Hepatocyte (in vitro differentiated cells): ENCODE results near the gene TAF1D. TPM values are rescaled to one million over a fixed set of nuclear protein-coding genes. Genes with fewer than 3 reads are reported as not detected.

Experiments used
- DNase-seq: peaks from one replicate; pipeline ENCODE4 v3.0.0-alpha.2; 2016; ENCODE audit warnings: low spot score
- H2AFZ ChIP-seq: fragments of 200-600 bp; sonication (generic); 2 replicates; pipeline ENCODE4 v1.6.0; 2016; ENCODE audit warnings: antibody characterized with exemption, mild to moderate bottlenecking
- H3K27ac ChIP-seq: fragments of 200-600 bp; sonication (generic); 2 replicates; pipeline ENCODE4 v1.5.1; 2016; ENCODE audit warnings: mild to moderate bottlenecking
- H3K27me3 ChIP-seq: fragments of 200-600 bp; sonication (generic); 2 replicates; pipeline ENCODE4 v1.6.1; 2016
- H3K36me3 ChIP-seq: fragments of 200-600 bp; sonication (generic); replicated peaks from 2 replicates; pipeline ENCODE4 v1.5.1; 2016; ENCODE audit warnings: low read depth; ENCODE audit not compliant: insufficient read depth
- H3K4me1 ChIP-seq: fragments of 200-600 bp; sonication (generic); 2 replicates; pipeline ENCODE4 v1.5.1; 2016; ENCODE audit warnings: mild to moderate bottlenecking, moderate library complexity; ENCODE audit not compliant: insufficient read depth
- H3K4me2 ChIP-seq: fragments of 200-600 bp; sonication (generic); 2 replicates; pipeline ENCODE4 v1.6.0; 2016
- H3K4me3 ChIP-seq: fragments of 200-600 bp; sonication (generic); 2 replicates; pipeline ENCODE4 v1.5.1; 2016; ENCODE audit warnings: mild to moderate bottlenecking
- H3K79me2 ChIP-seq: fragments of 200-600 bp; sonication (generic); 2 replicates; pipeline ENCODE4 v1.6.0; 2017; ENCODE audit warnings: mild to moderate bottlenecking
- H3K9me2 ChIP-seq: fragments of 200-600 bp; sonication (generic); replicated peaks from 2 replicates; pipeline ENCODE4 v1.6.0; 2017; ENCODE audit warnings: mild to moderate bottlenecking; ENCODE audit not compliant: insufficient read depth
- H3K9me3 ChIP-seq: fragments of 200-600 bp; sonication (generic); 2 replicates; pipeline ENCODE4 v1.5.1; 2016; ENCODE audit warnings: low read depth, mild to moderate bottlenecking
- H4K20me1 ChIP-seq: fragments of 200-600 bp; sonication (generic); 2 replicates; pipeline ENCODE4 v1.6.0; 2016; ENCODE audit warnings: mild to moderate bottlenecking; ENCODE audit not compliant: insufficient read depth, poor library complexity, severe bottlenecking
- EZH2 ChIP-seq: fragments of 200-600 bp; sonication (generic); IDR thresholded peaks from 2 replicates; pipeline ENCODE4 v1.6.1; 2016; ENCODE audit warnings: antibody characterized with exemption, mild to moderate bottlenecking, borderline replicate concordance
- EZH2phosphoT487 ChIP-seq: fragments of 200-600 bp; sonication (generic); IDR thresholded peaks from one replicate; pipeline ENCODE4 v1.6.1; 2018; ENCODE audit warnings: antibody characterized with exemption, mild to moderate bottlenecking, low read depth, moderate library complexity; ENCODE audit not compliant: unreplicated experiment, severe bottlenecking
- WGBS: methylation state at CpG from one replicate; pipeline ENCODE4 v1.1.6; 2016; ENCODE audit warnings: low lambda C conversion rate; ENCODE audit errors: missing lambda C conversion rate; 5-methylcytosine and 5-hydroxymethylcytosine counted together
- polyA plus RNA-seq: library from polyadenylated mRNA; unstranded; fragments of >200 nt; fragmentation: Nextera tagmentation; extraction: Ambion mirVana; gene quantifications from 2 replicates; pipeline ENCODE4 v1.2.1, GENCODE V29; 2016
- total RNA-seq: library from RNA; depleted of rRNA; stranded (reverse); fragments of >200 nt; gene quantifications from 2 replicates; pipeline ENCODE4 v1.2.3, GENCODE V29; 2014
- TF ChIP-seq, protein P1 (sequence below): fragments of 200-600 bp; sonication (generic); IDR thresholded peaks from 2 replicates; pipeline ENCODE4 v1.5.1; 2016; ENCODE audit warnings: antibody characterized with exemption, mild to moderate bottlenecking; ENCODE audit not compliant: poor library complexity

The TAF1D gene
- total and polyA plus RNA-seq, 2 experiments from 2014 or later, result 42.1 to 240 TPM

DNA sequence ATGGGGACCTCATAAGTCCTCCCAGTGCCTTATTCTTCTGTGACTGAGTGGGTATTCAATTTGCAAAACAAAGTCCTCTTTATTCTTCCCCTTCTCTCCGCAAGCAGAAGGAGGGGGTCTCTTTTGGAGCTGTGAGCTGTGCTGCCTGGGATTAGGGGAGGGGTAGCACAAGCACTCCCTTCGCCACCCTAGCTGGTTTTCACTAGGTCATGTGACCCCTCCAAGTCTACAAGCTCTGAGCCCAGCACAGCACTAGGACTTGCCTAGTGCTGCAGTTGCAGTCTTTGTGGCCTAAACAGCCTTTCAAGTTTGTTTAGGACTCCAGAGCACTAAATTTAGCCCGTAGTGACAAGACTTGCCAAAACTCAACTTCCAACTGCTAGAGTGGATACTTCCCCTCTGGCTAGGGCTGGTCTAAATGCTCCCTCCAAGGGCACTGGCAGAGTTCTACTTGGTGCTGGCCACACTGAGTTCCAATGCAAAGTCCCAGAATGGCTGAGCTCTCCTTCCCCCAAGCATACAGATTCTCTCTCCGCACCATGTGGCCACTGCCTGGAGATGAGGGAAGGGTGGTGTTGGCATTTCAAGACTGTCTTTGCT lies 25.4 kb downstream of the TAF1D start:
- H2AFZ ChIP-seq, result no peak overlapping the region
- H3K9me2 ChIP-seq, result no peaks in the 10 kb centered on the region
- H3K4me1 ChIP-seq, result no peaks in the 10 kb centered on the region
- H4K20me1 ChIP-seq, result no peaks in the 10 kb centered on the region
- peaks cover 3% of the 10 kb centered on the region for H3K9me3 ChIP-seq
- no peaks in the 10 kb centered on the region for H3K27me3 ChIP-seq
- H3K4me2 ChIP-seq, result no peak overlapping the region
- H3K4me3 ChIP-seq, result no peak overlapping the region
- TF ChIP-seq EZH2phosphoT487 (no peak), EZH2 (no peak)
- TF ChIP-seq, protein P1, sequence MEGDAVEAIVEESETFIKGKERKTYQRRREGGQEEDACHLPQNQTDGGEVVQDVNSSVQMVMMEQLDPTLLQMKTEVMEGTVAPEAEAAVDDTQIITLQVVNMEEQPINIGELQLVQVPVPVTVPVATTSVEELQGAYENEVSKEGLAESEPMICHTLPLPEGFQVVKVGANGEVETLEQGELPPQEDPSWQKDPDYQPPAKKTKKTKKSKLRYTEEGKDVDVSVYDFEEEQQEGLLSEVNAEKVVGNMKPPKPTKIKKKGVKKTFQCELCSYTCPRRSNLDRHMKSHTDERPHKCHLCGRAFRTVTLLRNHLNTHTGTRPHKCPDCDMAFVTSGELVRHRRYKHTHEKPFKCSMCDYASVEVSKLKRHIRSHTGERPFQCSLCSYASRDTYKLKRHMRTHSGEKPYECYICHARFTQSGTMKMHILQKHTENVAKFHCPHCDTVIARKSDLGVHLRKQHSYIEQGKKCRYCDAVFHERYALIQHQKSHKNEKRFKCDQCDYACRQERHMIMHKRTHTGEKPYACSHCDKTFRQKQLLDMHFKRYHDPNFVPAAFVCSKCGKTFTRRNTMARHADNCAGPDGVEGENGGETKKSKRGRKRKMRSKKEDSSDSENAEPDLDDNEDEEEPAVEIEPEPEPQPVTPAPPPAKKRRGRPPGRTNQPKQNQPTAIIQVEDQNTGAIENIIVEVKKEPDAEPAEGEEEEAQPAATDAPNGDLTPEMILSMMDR, result no peak
- no peak for DNase-seq
- H3K27ac ChIP-seq, result no peak overlapping the region
- H3K36me3 ChIP-seq, result no peaks in the 10 kb centered on the region
- WGBS, result 97% methylated on average over 4 of the region's 4 CpGs
- H3K79me2 ChIP-seq, result peaks cover 7% of the 10 kb centered on the region

DNA sequence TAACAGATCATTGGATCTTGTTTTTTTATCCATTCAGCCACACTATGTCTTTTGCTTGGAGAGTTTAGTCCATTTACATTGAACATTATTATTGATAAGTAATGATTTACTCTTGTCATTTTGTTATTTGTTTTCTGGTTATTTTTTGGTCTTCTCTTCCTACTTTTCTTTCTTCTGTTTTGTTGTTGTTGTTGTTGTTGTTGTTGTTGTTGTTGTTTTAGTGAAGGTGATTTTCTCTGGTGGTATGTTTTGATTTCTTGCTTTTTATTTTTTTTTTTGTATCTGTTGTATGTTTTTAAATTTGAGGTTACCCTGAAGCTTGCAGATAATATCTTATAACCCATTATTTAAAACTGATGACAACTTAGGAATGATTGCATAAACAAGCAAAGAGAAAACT lies 28.6 kb downstream of the TAF1D start:
- Histone ChIP-seq H4K20me1 (no peaks in the 10 kb centered on the region), H3K4me1 (no peaks in the 10 kb centered on the region), H3K36me3 (no peaks in the 10 kb centered on the region), H3K4me2 (no peak overlapping the region), H2AFZ (no peak overlapping the region), H3K27ac (no peak overlapping the region), H3K9me2 (no peaks in the 10 kb centered on the region), H3K4me3 (no peak overlapping the region), H3K27me3 (no peaks in the 10 kb centered on the region), H3K9me3 (peaks cover 8% of the 10 kb centered on the region), H3K79me2 (peaks cover 7% of the 10 kb centered on the region)
- TF ChIP-seq EZH2phosphoT487 (no peak), EZH2 (no peak)
- TF ChIP-seq, protein P1, result no peak
- no peak for DNase-seq

DNA sequence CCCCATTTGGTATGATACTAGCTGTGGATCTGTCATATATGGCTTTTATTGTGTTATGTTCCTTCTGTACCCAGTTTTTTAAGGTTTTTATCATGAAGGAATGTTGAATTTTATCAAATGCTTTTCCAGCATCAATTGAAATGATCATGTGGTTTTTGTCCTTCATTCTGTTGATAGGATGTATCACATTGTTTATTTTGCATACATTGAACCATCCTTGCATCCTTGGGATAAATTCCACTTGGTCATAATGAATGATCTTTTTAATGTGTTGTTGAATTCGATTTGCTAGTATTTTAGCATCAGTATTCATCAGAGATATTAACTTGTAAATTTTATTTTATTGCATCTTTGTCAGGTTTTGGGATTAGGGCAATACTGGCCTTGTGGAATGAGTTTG lies 31.1 kb downstream of the TAF1D start:
- Histone ChIP-seq H3K79me2 (peaks cover 7% of the 10 kb centered on the region), H2AFZ (no peak overlapping the region), H3K4me3 (no peak overlapping the region), H3K9me3 (peaks cover 8% of the 10 kb centered on the region), H3K4me2 (no peak overlapping the region), H4K20me1 (no peaks in the 10 kb centered on the region), H3K4me1 (no peaks in the 10 kb centered on the region), H3K27me3 (no peaks in the 10 kb centered on the region), H3K9me2 (no peaks in the 10 kb centered on the region), H3K27ac (no peak overlapping the region), H3K36me3 (no peaks in the 10 kb centered on the region)
- 95% methylated on average over 1 of the region's 1 CpG for WGBS
- no peak for DNase-seq
- TF ChIP-seq EZH2phosphoT487 (no peak), EZH2 (no peak)
- TF ChIP-seq, protein P1, result no peak
